Measurements from ENCODE around the gene FAM114A1.

DNA sequence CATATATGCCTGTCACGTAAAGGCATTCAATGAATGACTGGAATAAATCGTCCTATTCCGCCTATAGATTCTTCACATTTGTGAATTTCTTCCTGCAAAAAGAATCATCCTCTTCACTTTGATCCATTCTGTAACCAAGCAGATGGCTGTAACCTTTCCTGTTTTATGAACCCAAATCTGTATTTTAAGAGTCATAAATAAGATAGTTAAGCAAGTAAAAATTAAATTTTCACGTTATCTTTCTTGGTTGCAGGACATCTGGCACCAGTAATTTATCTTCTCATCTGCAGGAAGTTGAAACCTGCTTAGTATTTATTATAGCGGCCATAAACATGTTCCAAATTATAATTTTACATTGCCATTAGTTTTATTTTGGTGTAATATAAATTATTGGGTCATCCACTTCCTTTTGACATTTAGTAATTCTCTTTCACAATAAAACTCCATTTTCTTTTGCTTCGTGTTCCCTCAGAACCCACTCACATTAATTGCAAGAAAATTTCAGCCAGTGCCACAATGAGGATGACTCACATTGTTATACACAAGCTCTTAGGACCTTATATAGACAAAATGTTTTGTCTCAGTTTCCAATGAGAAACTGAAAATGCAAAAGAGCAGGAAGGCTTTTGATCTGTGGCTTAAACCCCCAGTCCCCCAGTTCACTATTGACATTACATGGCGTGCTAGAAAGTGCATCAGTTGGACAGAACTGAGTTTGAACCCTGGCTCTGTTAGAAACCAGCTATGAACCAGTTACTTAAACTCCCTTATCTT, 113.5 kb downstream of the FAM114A1 start:
- TF ChIP-seq, protein P1, sequence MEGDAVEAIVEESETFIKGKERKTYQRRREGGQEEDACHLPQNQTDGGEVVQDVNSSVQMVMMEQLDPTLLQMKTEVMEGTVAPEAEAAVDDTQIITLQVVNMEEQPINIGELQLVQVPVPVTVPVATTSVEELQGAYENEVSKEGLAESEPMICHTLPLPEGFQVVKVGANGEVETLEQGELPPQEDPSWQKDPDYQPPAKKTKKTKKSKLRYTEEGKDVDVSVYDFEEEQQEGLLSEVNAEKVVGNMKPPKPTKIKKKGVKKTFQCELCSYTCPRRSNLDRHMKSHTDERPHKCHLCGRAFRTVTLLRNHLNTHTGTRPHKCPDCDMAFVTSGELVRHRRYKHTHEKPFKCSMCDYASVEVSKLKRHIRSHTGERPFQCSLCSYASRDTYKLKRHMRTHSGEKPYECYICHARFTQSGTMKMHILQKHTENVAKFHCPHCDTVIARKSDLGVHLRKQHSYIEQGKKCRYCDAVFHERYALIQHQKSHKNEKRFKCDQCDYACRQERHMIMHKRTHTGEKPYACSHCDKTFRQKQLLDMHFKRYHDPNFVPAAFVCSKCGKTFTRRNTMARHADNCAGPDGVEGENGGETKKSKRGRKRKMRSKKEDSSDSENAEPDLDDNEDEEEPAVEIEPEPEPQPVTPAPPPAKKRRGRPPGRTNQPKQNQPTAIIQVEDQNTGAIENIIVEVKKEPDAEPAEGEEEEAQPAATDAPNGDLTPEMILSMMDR (IDR thresholded peaks at IDR 0.05; ENCODE audit: low read depth, low read length, poor library complexity, severe bottlenecking) = no peak
- TF ChIP-seq EZH2phosphoT487 (IDR thresholded peaks at IDR 0.05; ENCODE audit: borderline replicate concordance, low read length) = no peak

Data from DOHH2 (cell line).